Measurements from ENCODE around the gene C1QTNF6.
A peak's percentile ranks its signal among the peaks of the same experiment; 100 is the strongest.
"Not testable (repeated sequence)": the region's sequence is repeated elsewhere in the genome, so short reads cannot be mapped to it uniquely, and the experiment has no call there.

Gene C1QTNF6

GRCh38 chr22:37206841-37207821, 19.1 kb upstream of the C1QTNF6 start:
- DNase-seq (ENCODE audit: low read depth in 3 of 3): no peak

DNA sequence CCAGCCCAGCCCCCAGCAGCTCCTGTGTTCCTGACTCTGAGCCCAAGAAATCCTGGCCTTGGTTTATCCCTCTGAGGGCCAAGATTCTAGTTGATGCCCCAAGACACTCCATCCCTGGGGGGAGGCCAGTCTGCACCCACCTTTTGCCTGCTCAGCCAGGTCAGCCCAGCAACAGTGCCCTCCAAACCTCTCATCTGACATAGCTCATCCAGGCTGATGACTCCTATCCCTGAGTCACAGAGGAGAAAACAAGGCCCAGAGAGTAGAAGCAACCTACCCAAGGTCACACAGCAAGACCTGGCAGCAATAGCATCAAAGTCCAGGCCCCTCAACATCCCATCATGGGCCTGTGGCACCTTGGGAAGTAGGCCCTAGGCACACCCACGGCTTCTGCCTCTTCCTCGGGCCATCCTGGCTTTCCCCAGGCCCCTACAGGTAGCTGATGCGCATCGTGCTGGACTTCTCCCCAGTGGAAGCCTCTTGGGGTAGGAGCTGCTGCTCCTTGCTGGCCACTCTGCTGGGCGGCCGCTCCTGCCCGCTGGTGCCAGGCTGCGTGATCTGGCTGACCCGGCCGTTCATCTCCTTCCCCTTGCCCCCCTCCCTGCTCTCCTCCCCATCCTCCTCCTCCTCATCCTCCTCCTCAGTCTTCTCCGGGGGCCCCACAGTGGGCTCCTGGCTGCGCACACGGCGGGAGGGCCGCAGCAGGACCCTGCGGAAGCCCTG, 18.2 kb upstream of the C1QTNF6 start:
- no peak for DNase-seq (ENCODE audit: low read depth in 3 of 3)

GRCh38 chr22:37205046-37205445, 17.0 kb upstream of the C1QTNF6 start:
- no peak for DNase-seq (ENCODE audit: low read depth in 3 of 3)

DNA sequence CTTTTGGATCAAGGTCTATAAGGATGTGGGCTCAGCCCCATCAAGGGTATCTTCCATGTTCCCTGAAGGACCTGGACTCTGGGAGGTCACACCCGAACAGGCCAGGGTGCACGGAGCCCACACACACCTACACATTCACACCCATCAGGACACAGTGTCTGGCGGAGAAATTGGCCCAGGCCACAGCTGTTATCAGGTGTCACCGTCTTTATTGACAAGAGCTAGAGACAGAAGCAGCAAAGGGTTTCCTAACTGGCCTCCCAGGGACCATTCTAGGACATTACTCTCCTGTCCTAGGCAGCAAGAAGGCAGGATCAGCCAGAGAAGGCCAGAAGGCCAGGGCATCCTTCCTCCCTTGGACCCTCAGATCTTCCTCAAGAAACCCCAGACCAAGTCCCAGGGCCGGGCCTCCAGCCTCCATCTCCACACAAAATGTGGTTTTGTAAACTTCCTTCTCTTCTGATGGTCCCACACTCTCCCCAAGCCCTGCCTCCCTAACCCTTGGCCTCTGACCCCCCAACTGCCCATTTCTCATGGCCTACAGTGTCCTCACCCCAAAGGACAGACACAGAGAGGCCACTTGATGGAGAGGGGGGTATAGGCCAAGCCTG, 16.1 kb upstream of the C1QTNF6 start:
- DNase-seq (ENCODE audit: low read depth in 3 of 3): no peak

GRCh38 chr22:37203354-37204044, 15.5 kb upstream of the C1QTNF6 start:
- no peak for DNase-seq (ENCODE audit: low read depth in 3 of 3)

- DNase-seq (ENCODE audit: low read depth in 3 of 3): no peak
Measured at GRCh38 chr22:37202716-37203115, 14.7 kb upstream of the C1QTNF6 start.

DNA sequence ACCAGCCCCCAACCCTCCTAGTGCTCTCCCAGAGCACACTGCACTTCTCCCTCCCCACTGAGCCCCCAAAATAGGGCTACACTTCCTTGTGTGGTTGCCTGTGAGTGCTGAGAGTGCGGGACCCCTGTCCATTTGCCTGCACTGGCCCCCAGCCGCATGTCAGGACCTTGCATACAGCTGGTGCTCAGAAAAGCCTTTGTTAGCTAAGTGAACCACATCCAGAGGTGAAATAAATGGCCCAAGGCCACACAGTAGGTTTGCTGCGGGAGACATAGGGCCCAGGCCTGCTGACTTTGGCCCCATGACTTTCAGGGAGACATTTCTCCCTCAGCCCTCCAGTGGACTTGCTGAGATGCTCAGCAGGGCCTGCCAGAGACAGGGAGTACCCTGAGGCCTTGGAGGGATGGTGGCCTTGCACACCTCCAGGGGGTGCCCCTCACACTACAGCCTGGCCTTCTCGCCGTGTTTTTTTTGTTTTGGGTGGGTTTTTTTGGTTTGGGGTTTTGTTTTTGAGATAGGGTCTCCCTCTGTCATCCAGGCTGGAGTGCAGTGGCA, 14.0 kb upstream of the C1QTNF6 start:
- DNase-seq (ENCODE audit: low read depth in 3 of 3): no peak

- not testable (repeated sequence) for DNase-seq (ENCODE audit: low read depth in 3 of 3)
Measured at GRCh38 chr22:37201443-37201820, 13.4 kb upstream of the C1QTNF6 start.

DNA sequence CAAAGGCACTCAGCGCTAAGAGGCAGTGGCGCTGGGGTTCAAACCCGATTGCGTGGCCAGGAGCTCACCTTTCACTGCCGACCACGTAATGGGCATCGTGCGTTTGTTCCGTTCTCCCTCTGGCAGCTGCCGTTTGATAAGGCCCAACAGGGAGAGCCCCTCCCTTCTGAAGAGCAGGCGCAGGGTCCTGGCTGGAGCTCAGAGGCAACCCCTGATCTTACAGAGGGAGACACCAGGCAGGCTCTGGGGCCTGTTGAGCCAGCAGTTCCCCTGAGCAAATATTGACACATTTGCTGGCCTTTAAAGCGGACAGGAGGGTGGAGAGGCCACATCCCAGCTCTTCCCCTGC, 11.7 kb upstream of the C1QTNF6 start:
- no peak for DNase-seq (ENCODE audit: low read depth in 3 of 3)

GRCh38 chr22:37199103-37199759, 11.2 kb upstream of the C1QTNF6 start:
- DNase-seq (ENCODE audit: low read depth in 3 of 3): peak; percentile 99 to 100 (median 99)

GRCh38 chr22:37198258-37199102, 10.4 kb upstream of the C1QTNF6 start:
- peak; percentile 87 to 94 (median 88) for DNase-seq (ENCODE audit: low read depth in 3 of 3)

- no peak for DNase-seq (ENCODE audit: low read depth in 3 of 3)
Measured at GRCh38 chr22:37197451-37198257, 9.6 kb upstream of the C1QTNF6 start.

DNA sequence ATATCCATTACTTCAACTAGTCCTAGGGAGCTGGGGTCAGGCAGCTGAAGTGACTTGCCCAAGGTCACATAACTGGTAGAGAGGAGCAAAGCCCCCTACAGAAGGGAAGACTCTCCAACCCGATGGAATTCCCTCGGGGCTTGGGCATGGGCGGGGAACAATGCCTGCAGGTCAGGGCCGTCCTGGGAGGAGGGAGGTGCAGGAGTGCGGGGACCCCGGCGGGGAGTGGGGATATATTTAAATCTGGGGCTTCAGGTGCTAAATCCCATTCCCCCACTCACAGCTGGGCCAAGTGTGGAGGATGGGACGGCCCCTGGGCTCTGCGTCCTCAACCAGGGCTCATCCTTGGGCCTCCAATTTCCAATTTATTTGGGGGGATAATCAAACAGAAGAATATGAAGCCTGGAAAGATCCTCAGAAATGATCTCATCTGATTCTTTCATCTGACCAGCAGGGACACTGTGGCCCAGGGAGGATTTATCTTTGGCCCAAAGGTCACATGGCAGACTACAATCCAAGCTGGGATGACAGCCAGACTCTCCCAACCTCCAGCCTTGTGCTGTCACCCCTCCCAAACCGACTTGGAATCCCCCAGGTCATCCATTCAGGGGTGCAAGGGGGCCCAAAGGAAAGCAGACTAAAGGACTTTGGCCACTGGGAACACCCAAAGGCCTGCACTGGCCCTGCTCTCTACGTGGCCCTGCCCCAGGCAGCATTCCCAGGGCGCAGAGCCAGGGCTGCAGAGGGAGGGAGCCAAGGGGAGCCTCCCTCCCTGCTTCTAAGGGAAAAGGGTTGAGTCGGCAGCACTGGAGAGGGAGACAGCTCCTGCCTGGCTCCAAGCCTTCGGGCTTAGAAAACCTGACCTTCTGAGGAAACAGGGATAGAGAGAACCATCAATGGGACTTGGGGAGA, 8.7 kb upstream of the C1QTNF6 start:
- no peak for DNase-seq (ENCODE audit: low read depth in 3 of 3)

GRCh38 chr22:37195921-37196320, 7.9 kb upstream of the C1QTNF6 start:
- no peak for DNase-seq (ENCODE audit: low read depth in 3 of 3)

DNA sequence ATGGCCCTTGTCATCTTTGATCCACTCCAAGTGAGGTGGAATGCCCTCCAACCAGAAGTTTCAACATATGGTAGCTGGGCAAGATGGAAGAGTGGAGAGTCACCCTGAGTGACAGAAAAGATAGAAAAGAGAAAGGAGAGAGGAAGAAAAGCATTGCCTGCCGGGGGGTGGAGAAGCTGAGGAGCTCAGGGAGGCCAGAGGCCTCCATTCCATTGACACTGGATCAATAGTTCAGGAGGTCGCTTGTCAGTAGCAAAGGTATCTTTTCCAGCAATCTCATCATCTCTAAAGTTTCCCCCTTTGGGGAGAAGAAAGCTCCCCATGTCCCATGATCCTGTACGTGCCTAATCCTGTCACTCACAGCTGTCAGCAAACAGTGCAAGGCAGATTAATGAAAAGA, 6.7 kb upstream of the C1QTNF6 start:
- no peak for DNase-seq (ENCODE audit: low read depth in 3 of 3)

DNA sequence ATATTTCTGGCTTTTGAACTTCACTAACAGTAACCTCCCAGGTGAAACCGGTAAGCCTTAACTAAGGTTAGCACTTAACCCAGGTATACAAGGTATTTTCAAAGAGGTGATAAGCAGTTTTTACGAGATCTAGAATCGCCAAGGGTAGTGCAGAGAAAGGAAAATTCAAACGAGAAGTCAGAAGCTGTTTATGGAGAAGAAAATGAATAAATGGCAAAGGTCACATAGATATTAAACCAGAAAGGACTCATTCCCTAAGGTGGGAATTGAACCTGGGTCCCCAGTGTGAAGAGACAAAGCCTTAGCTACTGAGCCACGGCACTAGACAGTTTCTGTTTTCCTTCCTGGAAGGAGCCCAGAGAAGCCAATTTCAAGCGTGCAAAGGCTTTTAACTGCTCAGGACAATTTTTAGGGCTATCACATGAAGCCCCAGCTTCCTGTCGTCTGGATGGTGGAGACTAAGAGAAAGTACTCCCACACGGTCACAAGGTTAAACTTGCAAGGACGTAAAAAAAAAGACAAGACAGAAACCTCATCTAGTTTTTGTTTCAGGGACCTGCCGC, 5.7 kb upstream of the C1QTNF6 start:
- peak; percentile 23 to 40 (median 27) for DNase-seq (ENCODE audit: low read depth in 3 of 3)

- no peak for DNase-seq (ENCODE audit: low read depth in 3 of 3)
Measured at GRCh38 chr22:37192741-37193140, 4.7 kb upstream of the C1QTNF6 start.

DNA sequence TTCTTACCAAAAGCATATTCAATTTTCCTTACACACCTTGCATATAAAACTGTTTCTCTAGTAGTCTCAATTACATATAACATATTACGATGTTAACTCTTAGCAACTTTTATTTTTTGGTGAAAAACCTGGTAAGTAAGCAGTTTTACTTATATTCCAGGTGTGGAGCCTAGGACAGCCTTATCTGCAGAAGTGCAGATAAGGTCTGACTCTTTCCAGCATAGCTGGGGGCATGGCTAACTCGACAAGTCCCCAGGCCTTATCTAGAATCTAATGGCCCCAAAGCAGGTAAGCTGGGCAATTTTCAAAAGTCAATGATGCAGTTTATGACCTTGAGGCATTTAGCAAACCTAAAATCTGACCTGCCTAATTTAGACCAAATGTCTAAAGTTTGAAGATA, 4.2 kb upstream of the C1QTNF6 start:
- DNase-seq (ENCODE audit: low read depth in 3 of 3): no peak

Data from stimulated activated CD4-positive, alpha-beta T cell treated with anti-CD3 and anti-CD28 coated beads, TNF-alpha, amount 100 ng/mL, for 24 hours (primary cell).